Breast epithelium (tissue), 4 donors: ENCODE data around the gene TNS1. TPM values are rescaled to one million over a fixed set of nuclear protein-coding genes. Genes with fewer than 3 reads are reported as not detected.

Source experiments
- DNase-seq, 2 donors: peaks; one replicate each; pipeline ENCODE4 v3.0.0-alpha.2; 2019; ENCODE audit warnings: low spot score in 2 of 2
- H3K27ac ChIP-seq, 2 donors: fragments of 200-600 bp; sonication (generic) in 1 of 2; one replicate each; pipeline ENCODE4 v1.5.1; 2016 to 2019; ENCODE audit warnings: mild to moderate bottlenecking in 1 of 2
- H3K27me3 ChIP-seq, 2 donors: fragments of 200-600 bp; sonication (generic) in 1 of 2; one replicate each; pipeline versions ENCODE4 v1.5.1 to v1.6.0; 2017 to 2019; ENCODE audit warnings: control low read depth in 1 of 2, mild to moderate bottlenecking in 1 of 2
- H3K36me3 ChIP-seq: fragments of 200-600 bp; one replicate; pipeline ENCODE4 v1.5.1; 2019
- H3K4me1 ChIP-seq, 2 donors: fragments of 200-600 bp; sonication (generic); one replicate each; pipeline ENCODE4 v1.5.1; 2016 to 2019; ENCODE audit warnings: control low read depth in 1 of 2
- H3K4me3 ChIP-seq, 3 donors: fragments of 200-600 bp; sonication (generic); 1 replicate in 2 of 3; 2 replicates in 1 of 3; pipeline ENCODE4 v1.5.1; 2016 to 2019; ENCODE audit warnings: mild to moderate bottlenecking in 3 of 3, moderate library complexity in 2 of 3
- H3K9me3 ChIP-seq, 2 donors: fragments of 200-600 bp; sonication (generic) in 1 of 2; one replicate each; pipeline ENCODE4 v1.5.1; 2016 to 2019; ENCODE audit warnings: control low read depth in 1 of 2
- CTCF ChIP-seq, 3 donors: fragments of 450-650 bp; IDR thresholded peaks; one replicate each; pipeline ENCODE4 v1.5.1; 2016 to 2017; ENCODE audit warnings: antibody characterized with exemption in 3 of 3, mild to moderate bottlenecking in 3 of 3, moderate library complexity in 3 of 3
- POLR2A ChIP-seq: fragments of 450-650 bp; IDR thresholded peaks from one replicate; pipeline ENCODE4 v1.6.1; 2016; ENCODE audit warnings: antibody characterized with exemption, mild to moderate bottlenecking, moderate library complexity
- POLR2AphosphoS5 ChIP-seq, 3 donors: sonication (generic); formaldehyde crosslinking; IDR thresholded peaks; one replicate each; pipeline ENCODE4 v1.6.1; 2017; ENCODE audit warnings: antibody characterized with exemption in 3 of 3
- intact Hi-C: fragments of 100-400 bp; cut with DNase I; formaldehyde crosslinking; loops from one replicate; pipeline ENCODE4 v1.15.1; 2023; ENCODE audit warnings: low total_unique reads
- total RNA-seq, 3 donors: library from RNA; depleted of rRNA; stranded (reverse); fragments of >200 nt; gene quantifications; one replicate each; pipeline ENCODE4 v1.1.0, GENCODE V29; 2016

TNS1 gene
- total RNA-seq, 3 donors from 2014 or later: 141 to 577 (median 154) TPM

DNA sequence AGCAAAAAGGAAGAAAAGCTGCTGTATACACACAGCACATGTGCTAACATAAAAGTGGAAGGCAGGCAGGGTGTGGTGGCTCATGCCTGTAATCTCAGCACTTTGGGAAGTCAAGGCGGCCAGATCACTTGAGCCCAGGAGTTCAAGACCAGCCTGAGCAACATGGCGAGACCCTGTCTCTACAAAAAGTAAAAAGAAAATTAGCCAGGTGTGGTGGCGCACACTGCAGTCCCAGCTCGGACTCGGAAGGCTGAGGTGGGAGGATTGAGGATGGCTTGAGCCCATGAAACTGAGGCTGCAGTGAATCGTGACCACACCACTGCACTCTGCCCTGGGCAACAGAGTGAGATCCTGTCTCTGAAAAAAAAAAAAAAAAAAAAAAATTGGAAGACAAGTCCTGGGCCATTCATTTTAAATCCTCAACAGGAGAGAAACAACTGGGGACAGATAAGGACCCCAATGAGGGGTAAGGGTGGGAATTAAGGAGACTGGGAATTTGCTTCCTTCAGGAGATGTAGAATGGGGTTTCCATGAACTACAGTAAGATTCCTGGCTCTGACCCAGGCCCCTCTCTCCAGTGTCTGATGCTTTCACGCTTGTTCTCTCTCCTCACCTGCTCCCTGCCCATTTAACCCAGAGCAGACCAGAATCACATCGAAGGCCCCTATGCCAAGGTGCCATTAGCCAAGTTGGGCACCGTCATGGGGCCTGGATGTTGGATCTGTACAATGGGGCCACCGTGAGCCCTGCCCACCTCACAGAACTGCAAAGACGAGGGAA lies 29.6 kb downstream of the TNS1 start:
- TF ChIP-seq CTCF (IDR thresholded peaks at IDR 0.05): no peak
- TF ChIP-seq POLR2AphosphoS5 (IDR thresholded peaks at IDR 0.05): no peak
- no peak for TF ChIP-seq POLR2A
- DNase-seq: no peak
- H3K4me3 ChIP-seq: no peak overlapping the region
- no peaks in the 10 kb centered on the region for H3K27me3 ChIP-seq
- intact Hi-C loops: no loop called here
- no peaks in the 10 kb centered on the region for H3K9me3 ChIP-seq
- peaks cover 0 to 10% of the 10 kb centered on the region in 2 donors for H3K4me1 ChIP-seq
- peak overlapping the region; percentile 67 to 77 for H3K27ac ChIP-seq
- H3K36me3 ChIP-seq: no peaks in the 10 kb centered on the region

GRCh38 chr2:217972490-217972889 lies 30.3 kb downstream of the TNS1 start:
- Histone ChIP-seq H3K27ac (peak overlapping the region; percentile 77 to 80), H3K4me1 (peaks cover 0 to 10% of the 10 kb centered on the region in 2 donors), H3K36me3 (no peaks in the 10 kb centered on the region), H3K9me3 (no peaks in the 10 kb centered on the region), H3K4me3 (no peak overlapping the region), H3K27me3 (no peaks in the 10 kb centered on the region)
- no peak for TF ChIP-seq CTCF (IDR thresholded peaks at IDR 0.05)
- no peak for TF ChIP-seq POLR2AphosphoS5 (IDR thresholded peaks at IDR 0.05)
- TF ChIP-seq POLR2A: no peak
- intact Hi-C loops: no loop called here
- no peak for DNase-seq

GRCh38 chr2:217972037-217972436 lies 30.8 kb downstream of the TNS1 start:
- no peaks in the 10 kb centered on the region for H3K27me3 ChIP-seq
- peaks cover 0 to 10% of the 10 kb centered on the region in 2 donors for H3K4me1 ChIP-seq
- no peak for DNase-seq
- intact Hi-C loops: no loop called here
- no peak overlapping the region for H3K4me3 ChIP-seq
- no peaks in the 10 kb centered on the region for H3K9me3 ChIP-seq
- no peaks in the 10 kb centered on the region for H3K36me3 ChIP-seq
- peak overlapping the region; percentile 77 to 80 for H3K27ac ChIP-seq
- no peak for TF ChIP-seq CTCF (IDR thresholded peaks at IDR 0.05)
- TF ChIP-seq POLR2AphosphoS5 (IDR thresholded peaks at IDR 0.05): no peak
- TF ChIP-seq POLR2A: no peak

DNA sequence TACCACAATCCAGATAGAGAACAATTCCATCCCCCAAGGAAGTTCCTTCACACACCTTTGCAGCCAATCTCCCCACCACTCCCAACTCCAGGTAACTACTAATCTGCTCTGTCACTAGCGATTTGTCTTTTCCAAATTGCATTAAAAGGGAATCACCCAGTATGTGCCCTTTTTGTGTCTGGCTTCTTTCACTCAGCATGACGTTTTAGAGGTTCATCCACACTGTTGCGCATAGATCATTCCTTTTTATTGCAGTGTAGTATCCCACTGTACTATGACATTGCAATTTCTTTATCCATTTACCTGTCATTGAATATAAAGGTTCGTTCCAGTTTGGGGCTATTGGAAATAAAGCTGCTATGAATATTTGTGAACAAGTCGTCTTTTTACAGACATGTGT lies 31.6 kb downstream of the TNS1 start:
- intact Hi-C loops: no loop called here
- Histone ChIP-seq H3K4me1 (peaks cover 0 to 7% of the 10 kb centered on the region in 2 donors), H3K36me3 (no peaks in the 10 kb centered on the region)

More for the DNA sequence above, 31.6 kb downstream of the TNS1 start:
- Histone ChIP-seq H3K4me3 (no peak overlapping the region), H3K27me3 (no peaks in the 10 kb centered on the region), H3K9me3 (no peaks in the 10 kb centered on the region), H3K27ac (no peak overlapping the region)
- TF ChIP-seq CTCF (IDR thresholded peaks at IDR 0.05): no peak
- no peak for TF ChIP-seq POLR2AphosphoS5 (IDR thresholded peaks at IDR 0.05)
- no peak for DNase-seq
